NCI-H187 (cell line): ENCODE results near the gene OSGIN1.

Source experiments
- DNase-seq, 2 experiments: peaks; one replicate each; lab custom pipeline; 2025; lab: John Stamatoyannopoulos, UW

OSGIN1 gene

GRCh38 chr16:83956336-83957289, 3.6 kb downstream of the OSGIN1 start:
- peak in 1 of 2 experiments; percentile 46 for DNase-seq

GRCh38 chr16:83957296-83957855, 4.3 kb downstream of the OSGIN1 start:
- no peak for DNase-seq

- no peak for DNase-seq
Observed at GRCh38 chr16:83958137-83958845, 5.3 kb downstream of the OSGIN1 start.

GRCh38 chr16:83958846-83959565, 6.0 kb downstream of the OSGIN1 start:
- no peak for DNase-seq

GRCh38 chr16:83959656-83960434, 6.8 kb downstream of the OSGIN1 start:
- DNase-seq = no peak

GRCh38 chr16:83960521-83961249, 7.6 kb downstream of the OSGIN1 start:
- DNase-seq = no peak

GRCh38 chr16:83961591-83961990, 8.6 kb downstream of the OSGIN1 start:
- no peak for DNase-seq

GRCh38 chr16:83963277-83964119, 10.5 kb downstream of the OSGIN1 start:
- DNase-seq = no peak

- no peak for DNase-seq
Observed at GRCh38 chr16:83964684-83965443, 11.8 kb downstream of the OSGIN1 start.

GRCh38 chr16:83965444-83966152, 12.6 kb downstream of the OSGIN1 start:
- no peak for DNase-seq

- DNase-seq = no peak
Observed at GRCh38 chr16:83966153-83966696, 13.2 kb downstream of the OSGIN1 start.

- DNase-seq = no peak
Observed at GRCh38 chr16:83967091-83967490, 14.1 kb downstream of the OSGIN1 start.

- DNase-seq = no peak
Observed at GRCh38 chr16:83967838-83968305, 14.8 kb downstream of the OSGIN1 start, which contains the start of gene NECAB2. TSS of gene NECAB2 (plus strand) at chr16:83968244. CDS start at chr16:83968649, 405 bp downstream.

- DNase-seq = no peak
Observed at GRCh38 chr16:83968306-83968851, 15.3 kb downstream of the OSGIN1 start.

- no peak for DNase-seq
Observed at GRCh38 chr16:83968891-83969649, 16.0 kb downstream of the OSGIN1 start.

GRCh38 chr16:83969771-83970429, 16.9 kb downstream of the OSGIN1 start:
- no peak for DNase-seq
